Mesodermal cell (in vitro differentiated cells): ENCODE measurements around the gene SLFN12L.
"Not testable (repeated sequence)": the region's sequence is repeated elsewhere in the genome, so short reads cannot be mapped to it uniquely, and the experiment has no call there.

Experiments
- H3K27ac ChIP-seq: 2 replicates; pipeline ENCODE4 v1.7.0; 2013; ENCODE audit warnings: mild to moderate bottlenecking, low read depth, low read length, moderate library complexity; ENCODE audit not compliant: severe bottlenecking
- H3K36me3 ChIP-seq: 2 replicates; pipeline ENCODE4 v1.7.1; 2013; ENCODE audit warnings: mild to moderate bottlenecking, low read length, moderate library complexity; ENCODE audit not compliant: control insufficient read depth, insufficient read depth
- H3K4me1 ChIP-seq: one replicate; pipeline ENCODE4 v1.7.1; 2013; ENCODE audit warnings: mild to moderate bottlenecking, low read length; ENCODE audit not compliant: insufficient read depth, control insufficient read depth, poor library complexity, severe bottlenecking
- H3K4me3 ChIP-seq: 2 replicates; pipeline ENCODE4 v1.7.0; 2013; ENCODE audit warnings: low read length, control low read depth, mild to moderate bottlenecking; ENCODE audit not compliant: insufficient read depth, poor library complexity, severe bottlenecking; ENCODE audit errors: extremely low read depth
- H3K9me3 ChIP-seq: 2 replicates; pipeline ENCODE4 v1.7.1; 2013; ENCODE audit warnings: mild to moderate bottlenecking, low read length, moderate library complexity; ENCODE audit not compliant: control insufficient read depth
- WGBS, 2 experiments: methylation state at CpG; one replicate each; pipeline ENCODE4 v1.1.5; 2013; ENCODE audit warnings: missing lambda C conversion rate in 2 of 2; ENCODE audit not compliant: insufficient coverage in 2 of 2; 5-methylcytosine and 5-hydroxymethylcytosine counted together

Gene SLFN12L

DNA sequence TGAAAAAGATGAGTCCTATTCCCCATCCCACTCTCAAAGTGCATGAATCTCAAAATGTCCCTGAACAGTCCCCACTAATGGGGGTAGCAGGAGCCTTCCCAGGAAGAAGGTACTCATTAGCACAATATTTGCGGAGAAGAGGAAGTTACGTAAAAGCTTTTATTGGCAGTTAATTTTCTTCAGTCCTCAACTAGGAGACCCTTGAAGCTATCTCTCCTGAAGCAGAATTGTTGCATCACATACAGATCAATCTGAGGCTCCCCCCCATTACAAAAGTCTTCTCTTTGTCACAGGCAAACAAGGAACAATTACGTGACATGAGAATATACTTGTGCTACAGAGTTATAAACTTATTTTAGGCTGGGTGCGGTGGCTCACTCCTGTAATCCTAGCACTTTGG is 14.2 kb downstream of the SLFN12L start:
- WGBS, 2 experiments, result 95 to 98% methylated on average over 3 to 4 of the region's 4 CpGs
- Histone ChIP-seq H3K36me3 (no peaks in the 10 kb centered on the region), H3K4me1 (no peaks in the 10 kb centered on the region), H3K4me3 (no peak overlapping the region), H3K27ac (no peak overlapping the region), H3K9me3 (no peaks in the 10 kb centered on the region)

DNA sequence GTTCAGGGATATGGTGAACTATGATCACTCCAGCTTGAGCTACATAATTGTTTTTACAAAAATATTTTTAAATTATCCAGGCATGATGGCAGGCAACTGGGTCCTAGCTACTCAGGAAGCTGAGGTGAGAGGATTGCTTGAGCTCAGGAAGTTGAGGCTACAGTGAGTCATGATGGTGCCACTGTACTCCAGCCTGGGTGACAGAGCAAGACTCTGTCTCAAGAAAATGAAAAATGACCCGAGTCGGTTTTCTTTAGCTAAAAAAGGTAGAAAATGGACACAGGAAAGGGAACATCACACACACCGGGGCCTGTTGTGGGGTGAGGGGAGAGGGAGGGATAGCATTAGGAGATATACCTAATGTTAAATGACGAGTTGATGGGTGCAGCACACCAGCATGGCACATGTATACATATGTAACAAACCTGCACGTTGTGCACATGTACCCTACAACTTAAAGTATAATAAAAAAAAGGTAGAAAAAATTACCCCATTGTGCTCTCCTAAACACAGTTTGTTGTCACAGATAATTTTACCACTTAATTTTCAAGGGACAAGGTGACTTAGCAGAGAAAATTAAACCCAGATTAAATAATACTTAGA is 15.7 kb downstream of the SLFN12L start:
- not testable (repeated sequence) for H3K36me3 ChIP-seq, H3K4me3 ChIP-seq, H3K4me1 ChIP-seq, H3K9me3 ChIP-seq, H3K27ac ChIP-seq
- WGBS, 2 experiments, result 86 to 100% methylated on average over 3 of the region's 5 CpGs

DNA sequence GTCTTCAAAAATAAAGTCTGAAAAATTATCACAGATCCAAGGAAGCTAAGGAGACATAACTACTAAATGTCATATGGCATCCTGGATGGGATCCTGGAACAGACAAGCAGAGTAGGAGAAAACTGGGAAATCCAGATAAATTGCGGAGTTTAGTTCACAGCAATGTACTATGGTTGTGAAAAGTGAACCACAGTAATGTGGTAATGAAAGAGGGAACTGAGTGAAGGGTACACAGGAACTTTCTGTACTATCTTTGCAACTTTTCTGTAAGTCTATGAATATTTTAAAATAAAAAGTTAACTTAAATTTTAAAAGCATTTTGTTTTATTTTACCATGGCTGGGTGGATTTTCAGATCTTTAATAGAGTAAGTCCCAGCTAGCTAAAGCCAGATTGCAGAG is 16.3 kb downstream of the SLFN12L start:
- no peak overlapping the region for H3K4me3 ChIP-seq
- H3K27ac ChIP-seq, result no peak overlapping the region
- no peaks in the 10 kb centered on the region for H3K9me3 ChIP-seq
- 82 to 83% methylated on average over 1 of the region's 1 CpG for WGBS, 2 experiments
- H3K4me1 ChIP-seq, result no peaks in the 10 kb centered on the region
- H3K36me3 ChIP-seq, result no peaks in the 10 kb centered on the region

DNA sequence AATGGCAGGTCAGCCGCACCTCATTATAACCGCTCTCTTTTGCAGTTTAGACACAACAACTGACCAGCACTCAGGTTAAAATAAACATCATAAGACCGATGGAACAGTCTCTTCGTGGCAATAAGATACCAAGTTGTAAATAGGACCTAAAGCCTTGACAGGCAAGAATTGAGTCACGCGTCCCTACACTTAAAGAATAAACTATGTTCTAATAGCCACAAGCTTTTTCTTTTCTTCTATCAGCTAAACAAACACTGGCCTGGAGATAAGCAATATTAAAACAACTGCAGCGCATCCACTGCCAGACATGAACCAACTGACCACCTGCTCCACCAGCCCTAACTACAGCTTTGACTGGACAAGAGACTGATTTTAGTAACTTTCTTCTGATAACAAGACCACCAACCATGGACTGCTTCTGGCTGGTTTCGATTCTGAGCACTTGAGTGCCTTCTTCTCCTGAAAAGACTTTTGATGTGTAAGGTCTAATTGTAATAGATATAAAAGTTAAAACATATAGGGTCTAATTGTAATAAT is 17.5 kb downstream of the SLFN12L start:
- Histone ChIP-seq H3K4me3 (no peak overlapping the region), H3K4me1 (no peaks in the 10 kb centered on the region), H3K27ac (no peak overlapping the region), H3K9me3 (no peaks in the 10 kb centered on the region), H3K36me3 (no peaks in the 10 kb centered on the region)
- 92 to 93% methylated on average over 7 of the region's 8 CpGs for WGBS, 2 experiments

DNA sequence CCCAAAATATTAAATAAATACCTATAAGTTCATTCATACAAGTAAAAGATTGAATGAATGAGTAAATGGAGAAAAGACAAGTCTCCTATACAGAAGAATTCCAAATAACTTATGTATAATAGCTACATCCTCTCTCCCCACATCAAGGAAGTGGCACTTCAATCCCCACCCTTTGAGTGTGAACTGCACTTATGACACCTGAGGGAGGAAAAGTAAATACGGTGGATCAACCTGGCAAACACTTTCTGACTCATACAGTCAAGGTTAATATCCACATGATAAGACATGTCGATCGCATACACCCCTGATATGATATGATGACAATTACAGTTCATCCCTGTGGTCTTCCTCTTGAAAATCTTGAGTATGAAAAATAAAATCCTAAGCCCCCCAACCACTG is 18.0 kb downstream of the SLFN12L start:
- no peaks in the 10 kb centered on the region for H3K4me1 ChIP-seq
- 83% methylated on average over 1 of the region's 3 CpGs; no CpG with 5 or more reads in 1 of the 2 experiments for WGBS, 2 experiments
- H3K9me3 ChIP-seq, result no peaks in the 10 kb centered on the region

DNA sequence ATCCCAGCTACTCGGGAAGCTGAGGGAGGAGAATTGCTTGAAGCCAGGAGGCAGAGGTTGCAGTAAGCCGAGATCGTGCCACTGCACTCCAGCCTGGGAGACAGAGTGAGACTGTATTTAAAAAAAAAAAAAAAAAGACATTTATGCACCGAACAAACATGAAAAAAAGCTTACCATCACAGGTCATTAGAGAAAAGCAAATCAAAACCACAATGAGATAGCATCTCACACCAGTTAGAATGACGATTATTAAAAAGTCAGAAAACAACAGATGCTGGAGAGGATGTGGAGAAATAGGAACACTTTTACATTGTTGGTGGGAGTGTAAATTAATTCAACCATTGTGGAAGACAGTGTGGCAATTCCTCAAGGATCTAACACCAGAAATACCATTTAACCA is 19.0 kb downstream of the SLFN12L start:
- H3K4me1 ChIP-seq, H3K4me3 ChIP-seq, H3K36me3 ChIP-seq, H3K27ac ChIP-seq, H3K9me3 ChIP-seq: not testable (repeated sequence)
- WGBS, 2 experiments, result no CpG with 5 or more reads among the region's 5 CpGs

More for the DNA sequence above, 18.0 kb downstream of the SLFN12L start:
- H3K36me3 ChIP-seq, result no peaks in the 10 kb centered on the region
- no peak overlapping the region for H3K4me3 ChIP-seq
- H3K27ac ChIP-seq, result no peak overlapping the region

DNA sequence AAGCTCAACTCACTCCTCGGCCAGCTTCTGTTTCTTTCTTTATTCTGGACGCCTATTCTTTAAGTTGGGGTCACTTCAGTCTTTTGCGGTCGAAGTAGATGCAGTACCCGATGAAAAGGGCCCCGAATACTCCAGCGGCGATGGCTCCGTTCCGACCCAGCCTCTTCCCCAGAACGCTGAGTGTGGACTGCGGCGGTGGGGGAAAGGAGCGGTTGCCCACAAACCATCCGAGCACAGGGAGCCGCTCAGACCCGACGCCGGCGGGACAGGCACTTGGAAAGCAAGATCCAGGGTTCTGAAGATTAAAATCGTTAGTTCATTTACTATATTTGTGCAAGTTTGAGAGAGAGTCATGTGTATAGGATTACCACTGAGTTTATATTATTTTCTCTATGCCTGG is 22.5 kb downstream of the SLFN12L start:
- H3K4me3 ChIP-seq, result no peak overlapping the region
- WGBS, 2 experiments, result 91 to 96% methylated on average over 19 to 20 of the region's 21 CpGs
- H3K27ac ChIP-seq, result no peak overlapping the region
- no peaks in the 10 kb centered on the region for H3K36me3 ChIP-seq
- no peaks in the 10 kb centered on the region for H3K9me3 ChIP-seq
- no peaks in the 10 kb centered on the region for H3K4me1 ChIP-seq

DNA sequence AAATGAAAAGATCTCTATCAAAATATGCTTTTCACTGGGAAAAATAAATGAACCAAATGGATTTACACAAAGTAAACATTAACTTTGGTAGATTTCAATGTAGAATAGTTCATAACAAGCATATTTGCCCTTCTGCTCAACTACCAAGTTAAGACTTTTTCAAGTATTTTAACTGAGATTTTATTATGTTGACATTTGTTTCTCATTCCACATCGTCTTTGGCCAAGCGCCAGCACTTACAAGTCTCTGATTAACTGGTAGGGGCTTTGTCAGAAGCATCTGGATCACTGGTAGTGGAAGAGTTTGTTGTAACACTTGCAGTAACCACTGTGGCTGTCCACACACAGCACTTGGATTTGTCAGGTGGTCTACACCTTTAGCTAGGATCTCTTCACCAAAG is 22.9 kb downstream of the SLFN12L start:
- Histone ChIP-seq H3K9me3 (no peaks in the 10 kb centered on the region), H3K4me3 (no peak overlapping the region), H3K27ac (no peak overlapping the region), H3K4me1 (no peaks in the 10 kb centered on the region), H3K36me3 (no peaks in the 10 kb centered on the region)
- 100% methylated on average over 1 of the region's 2 CpGs; no CpG with 5 or more reads in 1 of the 2 experiments for WGBS, 2 experiments

DNA sequence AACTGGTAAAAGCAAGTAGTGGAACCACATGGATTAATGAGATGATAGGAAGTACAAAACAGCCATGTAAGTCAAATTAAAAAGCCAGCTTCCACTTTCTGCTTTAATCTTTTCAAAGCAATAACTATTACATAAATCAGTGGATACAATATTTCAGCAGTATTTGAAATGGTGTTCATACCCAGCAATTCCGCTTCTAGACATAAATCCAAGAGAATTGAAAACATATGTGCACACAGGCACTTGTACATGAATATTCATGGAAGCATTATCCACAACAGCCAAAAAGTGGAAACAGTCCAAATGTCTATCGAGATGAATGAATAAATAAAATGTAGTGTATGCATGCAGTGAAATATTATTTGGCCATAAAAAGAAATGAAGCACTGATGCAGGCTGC is 27.4 kb downstream of the SLFN12L start:
- no peaks in the 10 kb centered on the region for H3K4me1 ChIP-seq
- no peak overlapping the region for H3K27ac ChIP-seq
- peaks cover 3% of the 10 kb centered on the region for H3K9me3 ChIP-seq
- H3K36me3 ChIP-seq, result no peaks in the 10 kb centered on the region
- H3K4me3 ChIP-seq, result no peak overlapping the region
- 78 to 100% methylated on average over 1 of the region's 2 CpGs for WGBS, 2 experiments

DNA sequence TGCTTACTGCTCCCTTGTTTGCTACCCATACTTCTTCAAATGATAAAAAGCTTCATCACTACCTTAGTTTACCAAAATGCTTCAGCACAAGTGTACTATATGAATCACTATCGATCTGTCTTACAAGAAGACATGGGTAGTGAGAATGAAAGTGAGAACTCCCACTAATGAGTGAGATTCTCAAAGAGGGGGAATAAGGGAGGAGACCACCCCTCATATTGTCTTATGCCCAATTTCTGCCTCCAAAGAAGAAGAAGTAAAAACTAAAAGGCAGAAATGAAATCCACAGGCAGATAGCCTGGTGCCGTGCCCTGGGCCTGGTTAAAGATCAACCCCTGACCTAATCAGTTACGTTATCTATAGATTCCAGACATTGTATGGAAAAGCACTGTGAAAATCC is 29.8 kb downstream of the SLFN12L start:
- not testable (repeated sequence) for H3K4me1 ChIP-seq, H3K4me3 ChIP-seq, H3K36me3 ChIP-seq, H3K27ac ChIP-seq, H3K9me3 ChIP-seq
- WGBS, 2 experiments, result 91 to 95% methylated on average over 2 of the region's 3 CpGs

DNA sequence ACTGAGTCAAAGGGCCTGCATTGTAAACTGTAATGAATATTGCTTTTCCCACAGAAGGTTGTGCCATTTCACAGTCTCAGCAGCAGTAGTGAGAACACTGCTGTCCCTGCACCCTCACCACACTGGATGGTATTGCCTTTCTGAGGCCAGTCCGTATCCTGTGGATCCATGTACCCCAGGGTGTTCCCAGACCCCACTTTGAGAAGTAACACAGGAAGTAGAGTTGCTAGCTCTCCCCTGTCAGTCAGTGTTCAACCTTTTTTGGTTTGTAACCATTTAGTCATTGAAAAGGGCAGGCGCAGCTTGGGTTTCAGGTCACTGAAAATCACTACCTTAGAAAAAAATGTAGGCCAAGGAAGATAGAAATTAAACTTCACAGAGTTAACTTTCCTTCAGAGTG is 37.9 kb downstream of the SLFN12L start:
- Histone ChIP-seq H3K9me3 (no peaks in the 10 kb centered on the region), H3K4me3 (no peak overlapping the region), H3K27ac (no peak overlapping the region), H3K36me3 (no peaks in the 10 kb centered on the region), H3K4me1 (no peaks in the 10 kb centered on the region)
- WGBS, 2 experiments, result 50% methylated on average over 2 of the region's 2 CpGs
